Fibroblast of gingiva (primary cell): Measurements from ENCODE around the gene MCL1.

Source experiments
- DNase-seq: peaks from one replicate; pipeline ENCODE4 v3.0.0-alpha.2; 2011; ENCODE audit warnings: low read depth

Gene MCL1

GRCh38 chr1:150537732-150538684, 41.4 kb downstream of the MCL1 start:
- no peak for DNase-seq

DNA sequence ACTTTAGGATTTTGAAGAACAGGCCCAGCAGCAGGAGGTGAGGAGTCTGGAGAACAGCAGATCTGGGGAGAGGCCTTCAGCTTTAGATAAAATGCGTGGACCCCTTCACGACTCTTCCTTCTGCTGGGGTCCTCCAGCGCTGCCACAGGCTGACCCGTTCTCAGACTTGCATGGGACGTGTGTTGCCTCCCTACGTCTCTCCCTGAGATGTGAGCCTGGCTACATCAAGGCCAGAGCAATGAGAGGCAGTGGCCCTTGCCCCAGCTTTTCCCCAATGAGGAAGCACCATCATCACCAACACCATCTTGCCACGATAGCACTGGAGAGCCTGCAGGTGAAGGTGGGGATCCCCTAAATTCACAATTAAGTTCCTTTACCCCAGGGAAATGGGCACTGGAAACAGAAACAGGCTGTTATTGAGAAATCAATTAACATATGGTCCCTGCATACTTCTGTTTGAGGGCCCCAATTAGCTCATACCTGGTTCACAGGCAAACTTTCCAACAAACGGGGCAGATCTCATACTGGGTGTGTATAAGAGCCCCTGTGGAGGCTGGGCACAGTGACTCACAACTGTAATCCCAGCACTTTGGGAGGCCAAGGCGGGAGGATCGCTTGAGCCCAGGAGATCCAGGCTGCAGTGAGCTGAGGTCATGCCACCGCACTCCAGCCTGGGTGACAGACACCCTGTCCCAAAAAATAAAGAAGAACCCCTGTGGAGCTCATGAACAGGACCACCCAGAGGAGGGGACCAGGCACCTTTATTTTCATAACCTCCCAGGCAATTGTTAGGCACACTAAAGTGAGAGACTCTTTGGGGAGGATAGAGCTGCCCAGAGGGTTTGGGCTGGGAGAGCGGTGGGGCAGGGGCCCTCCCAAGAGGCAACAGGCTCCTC, 42.3 kb downstream of the MCL1 start:
- DNase-seq: no peak

DNA sequence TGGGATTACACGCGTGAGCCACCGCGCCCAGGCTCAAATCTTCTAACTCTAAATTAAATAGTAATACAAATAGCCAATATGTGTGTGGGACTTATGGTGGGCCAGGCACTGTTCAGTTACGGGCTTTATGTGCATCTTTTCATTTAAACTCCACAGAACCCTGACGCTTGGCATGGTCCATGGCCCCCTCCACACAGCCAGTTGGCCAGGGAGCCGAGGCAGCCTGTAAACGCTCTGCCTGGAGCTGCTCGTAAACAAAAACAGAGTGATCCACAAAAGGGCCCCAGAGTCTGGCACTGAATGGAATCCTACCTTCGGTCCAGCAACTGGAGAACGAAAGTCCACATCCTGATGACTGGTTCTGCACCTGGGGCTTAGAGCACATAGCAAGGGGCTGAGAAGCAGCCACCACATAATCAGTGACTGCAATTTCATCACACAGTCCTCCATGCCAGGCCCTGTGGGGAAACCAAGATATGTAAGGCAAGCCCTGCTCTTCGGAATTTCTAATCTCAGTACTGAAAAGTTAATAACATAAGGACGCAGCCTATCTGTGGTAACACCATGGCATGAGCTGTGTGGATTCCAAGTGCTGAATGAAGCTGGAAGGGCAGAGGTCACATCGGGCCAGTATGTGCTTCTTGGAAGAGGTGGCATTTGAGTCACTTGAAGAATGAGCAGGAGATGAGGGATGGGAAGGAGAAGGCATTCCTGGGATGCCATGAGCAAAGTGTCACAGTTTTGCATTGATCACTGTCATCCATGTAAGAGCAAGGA, 43.7 kb downstream of the MCL1 start:
- no peak for DNase-seq

- no peak for DNase-seq
These were observed 45.4 kb downstream of the MCL1 start for GRCh38 chr1:150534002-150534401.

GRCh38 chr1:150532860-150533259, 46.5 kb downstream of the MCL1 start:
- no peak for DNase-seq

- DNase-seq: no peak
These were observed 48.8 kb downstream of the MCL1 start for GRCh38 chr1:150530491-150531159.

DNA sequence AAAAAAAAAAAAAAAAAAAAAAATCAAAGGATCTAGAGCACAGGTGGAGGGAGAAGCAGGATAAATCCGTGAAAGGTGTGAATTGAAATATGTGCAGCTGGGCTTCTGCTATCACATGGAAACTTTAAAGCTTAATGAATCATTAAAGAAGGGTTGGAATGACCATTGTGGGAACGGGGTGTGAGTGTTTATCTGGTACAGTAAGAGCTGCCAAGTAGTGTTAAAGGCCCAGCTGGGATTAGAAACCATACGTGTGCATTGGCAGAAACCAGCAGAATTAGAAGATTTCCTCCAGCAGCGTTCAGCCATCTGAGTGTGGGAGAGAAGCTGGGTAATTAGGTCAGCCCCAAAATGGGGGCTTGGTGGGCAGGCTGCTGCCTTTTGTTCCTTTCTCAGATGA, 50.4 kb downstream of the MCL1 start:
- DNase-seq: peak; percentile 60

GRCh38 chr1:150528196-150528595, 51.2 kb downstream of the MCL1 start:
- peak; percentile 27 for DNase-seq

- DNase-seq: no peak
These were observed 54.1 kb downstream of the MCL1 start for GRCh38 chr1:150525348-150525747.
